Measurements from ENCODE around the gene NBAS. TPM values are rescaled to one million over a fixed set of nuclear protein-coding genes. Genes with fewer than 3 reads are reported as not detected.

NBAS gene
- total and polyA plus RNA-seq, 10 of the 15 experiments (the other 5 are each of a cell fraction or from before 2014, with no cell fraction given): 4.3 to 32.7 (median 20.8) TPM

GRCh38 chr2:15601681-15602080 is 40.5 kb upstream of the NBAS start (continued):
- no peak for TF ChIP-seq CTCF (IDR thresholded peaks at IDR 0.05 in 2 of 3, conservative IDR thresholded peaks at IDR 0.05 in 1 of 3; ENCODE audit: control insufficient read depth in 2 of 3, extremely low read depth in 1 of 3, insufficient read depth in 1 of 3, low read depth in 3 of 3, low read length in 3 of 3)
- no peak for TF ChIP-seq HCFC1 (IDR thresholded peaks at IDR 0.05; ENCODE audit: low read length)
- no peak for TF ChIP-seq EGR1 (IDR thresholded peaks at IDR 0.05; ENCODE audit: borderline replicate concordance in 1 of 2, low read depth in 2 of 2, low read length in 2 of 2)
- TF ChIP-seq PML (IDR thresholded peaks at IDR 0.05; ENCODE audit: low read length): no peak
- no peak for TF ChIP-seq CHD2 (IDR thresholded peaks at IDR 0.05; ENCODE audit: borderline replicate concordance, low read depth, low read length)
- TF ChIP-seq MTA3 (IDR thresholded peaks at IDR 0.05; ENCODE audit: borderline replicate concordance, low read length): no peak

- RAD21 ChIA-PET (ENCODE audit: unreplicated experiment): no interaction called here
- H3K36me3 ChIP-seq (ENCODE audit: control insufficient read depth in 2 of 2, insufficient read depth in 2 of 2, low read length in 1 of 2): peaks cover 8 to 34% of the 10 kb centered on the region in 2 experiments
- no TSS peak for BruUV-seq (replicated peaks)
- POLR2A ChIA-PET: no interaction called here
- no peaks in the 10 kb centered on the region for H3K9me3 ChIP-seq (replicated peaks; ENCODE audit: control insufficient read depth, insufficient read depth, low read length)
- 100% methylated on average over 1 of the region's 1 CpG for WGBS (ENCODE audit: insufficient coverage, insufficient replicate concordance, low lambda C conversion rate, missing lambda C conversion rate)
- TF ChIP-seq IRF4 (IDR thresholded peaks at IDR 0.05; ENCODE audit: low read depth, low read length) (no peak), ZNF217 (IDR thresholded peaks at IDR 0.05) (no peak), CBX3 (IDR thresholded peaks at IDR 0.05; ENCODE audit: borderline replicate concordance, low read depth) (no peak), IRF3 (IDR thresholded peaks at IDR 0.05) (no peak), SMAD5 (IDR thresholded peaks at IDR 0.05; ENCODE audit: low read depth) (no peak), CHD1 (IDR thresholded peaks at IDR 0.05; ENCODE audit: low read depth, low read length) (no peak), ZBTB11 (CRISPR knock-in tag; IDR thresholded peaks at IDR 0.05) (no peak), IKZF1 (conservative IDR thresholded peaks at IDR 0.05) (no peak), MEF2B (IDR thresholded peaks at IDR 0.05; ENCODE audit: partially characterized antibody, poor library complexity, severe bottlenecking) (no peak), ATF2 (IDR thresholded peaks at IDR 0.05; ENCODE audit: low read length) (no peak), MTA2 (IDR thresholded peaks at IDR 0.05; ENCODE audit: low read depth) (no peak), SP1 (IDR thresholded peaks at IDR 0.05; ENCODE audit: low read depth, low read length) (no peak)
- H3K79me2 ChIP-seq (ENCODE audit: control insufficient read depth, insufficient read depth, low read length): no peaks in the 10 kb centered on the region; the same call in 1 of the 2 replicates
- no peak overlapping the region for H3K9ac ChIP-seq (ENCODE audit: control insufficient read depth, insufficient read depth, low read length)
- DNase-seq (ENCODE audit: low read depth, low spot score) (no peak), FAIRE-seq (no peak), ATAC-seq (no peak)
- no peak overlapping the region for H2AFZ ChIP-seq (ENCODE audit: control insufficient read depth, low read depth, low read length)
- no peak overlapping the region for H3K4me2 ChIP-seq (ENCODE audit: control insufficient read depth, insufficient read depth)
- no peaks in the 10 kb centered on the region for H4K20me1 ChIP-seq (ENCODE audit: control insufficient read depth, insufficient read depth)
- intact Hi-C loops (cut with micrococcal nuclease; ENCODE audit: unreplicated experiment): no loop called here
- CTCF ChIA-PET: interaction anchor here (1.5 kb wide), 1 partner anchor 22 kb away, joined by 5 read pairs; no protein-coding TSS in a partner anchor
- H3K27me3 ChIP-seq (replicated peaks in 1 of 2; ENCODE audit: control insufficient read depth in 2 of 2, insufficient read depth in 2 of 2, low read length in 1 of 2): no peaks in the 10 kb centered on the region
- H3K4me3 ChIP-seq: no peak overlapping the region
- no peaks in the 10 kb centered on the region for H3K4me1 ChIP-seq (ENCODE audit: control insufficient read depth, insufficient read depth, low read length)
- SMC1A ChIA-PET (ENCODE audit: uncharacterized antibody, unreplicated experiment): no interaction called here
- in situ Hi-C loops (cut with MboI): no loop called here
- H3K27ac ChIP-seq (ENCODE audit: control insufficient read depth, insufficient read depth): no peak overlapping the region
These were observed 38.9 kb upstream of the NBAS start for GRCh38 chr2:15599994-15600393.

All from GM12878 (cell line).